HG03457 (cell line): ENCODE results near the gene TMEM98.
"Not testable (repeated sequence)": the region's sequence is repeated elsewhere in the genome, so short reads cannot be mapped to it uniquely, and the experiment has no call there.

Experiments
- ATAC-seq: cut with Tn5 transposase; IDR thresholded peaks from one replicate; pipeline ENCODE4 v1.9.1; 2021; ENCODE audit warnings: moderate number of reproducible peaks; ENCODE audit not compliant: unreplicated experiment

Gene TMEM98

DNA sequence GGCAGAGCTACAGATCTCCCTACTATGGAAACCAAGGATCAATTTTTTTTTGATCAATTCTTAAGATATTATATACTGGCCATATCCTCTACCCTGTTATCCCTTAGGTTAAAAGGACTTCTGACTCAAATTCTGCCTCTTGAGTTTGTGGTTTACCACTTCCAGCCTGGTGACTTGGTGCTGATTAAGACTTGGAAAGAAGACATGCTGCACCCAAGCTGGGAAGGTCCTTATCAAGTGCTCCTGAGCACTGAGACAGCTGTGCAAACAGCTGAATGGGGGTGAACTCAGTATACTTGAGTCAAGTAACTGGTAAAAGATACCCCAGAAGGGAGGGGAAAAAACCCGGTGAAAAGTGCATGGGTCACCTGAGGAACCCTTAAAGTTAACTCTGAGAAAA lies 43.2 kb downstream of the TMEM98 start:
- ATAC-seq = no peak

DNA sequence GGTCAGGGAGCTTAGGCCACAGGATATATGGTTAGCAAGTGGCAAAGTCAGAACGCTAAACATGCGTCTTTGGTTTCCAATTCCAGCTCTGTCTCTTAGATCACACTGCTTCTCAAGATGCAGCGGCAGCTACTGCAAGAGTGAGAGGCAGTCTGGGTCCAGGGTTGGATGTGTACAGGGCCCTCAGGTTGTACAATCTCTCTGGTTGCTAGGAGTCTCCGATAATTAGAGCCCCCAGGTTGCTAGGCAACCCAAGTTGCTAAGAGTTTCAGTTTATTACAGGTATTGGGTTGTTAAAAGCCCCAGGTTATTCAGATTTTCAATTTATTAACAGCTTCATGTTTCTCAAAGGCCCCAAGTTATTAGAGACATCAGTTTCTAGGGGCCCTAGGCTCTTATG lies 48.2 kb downstream of the TMEM98 start:
- no peak for ATAC-seq

- no peak for ATAC-seq
Observed at GRCh38 chr17:32976605-32977004, 48.7 kb downstream of the TMEM98 start.

DNA sequence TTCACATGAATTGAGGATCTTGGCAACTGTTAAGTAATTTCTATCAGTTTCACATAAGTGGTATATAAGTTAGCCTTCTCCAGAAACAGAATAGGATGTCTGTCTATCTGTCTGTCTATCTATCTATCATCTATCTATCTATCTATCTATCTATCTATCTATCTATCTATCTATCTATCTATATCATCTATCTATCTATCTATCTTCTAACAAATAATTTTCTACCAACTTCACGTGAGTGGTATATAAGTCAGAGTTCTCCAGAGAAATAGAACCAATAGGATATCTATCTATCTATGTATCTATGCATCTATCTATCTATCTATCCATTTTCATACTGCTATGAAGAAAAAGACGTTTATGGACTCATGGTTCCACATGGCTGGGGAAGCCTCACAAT lies 52.3 kb downstream of the TMEM98 start:
- no peak for ATAC-seq

DNA sequence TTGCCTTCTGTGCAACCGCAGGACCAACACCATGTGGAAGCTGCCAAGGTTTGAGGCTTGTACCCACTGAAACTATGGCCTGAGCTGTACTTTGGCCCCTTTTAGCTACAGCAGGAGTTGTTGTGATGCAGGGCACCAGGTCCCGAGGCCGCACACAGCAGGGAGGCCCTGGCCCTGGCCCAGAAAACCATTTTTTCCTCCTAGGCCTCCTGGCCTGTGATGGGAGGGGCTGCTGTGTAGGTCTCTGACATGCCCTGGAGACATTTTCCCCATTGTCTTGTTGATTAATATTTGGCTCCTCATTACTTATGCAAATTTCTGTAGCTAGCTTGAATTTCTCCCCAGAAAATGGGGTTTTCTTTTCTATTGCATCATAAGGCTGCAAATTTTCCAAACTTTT lies 53.7 kb downstream of the TMEM98 start:
- ATAC-seq = not testable (repeated sequence)

- no peak for ATAC-seq
Observed at GRCh38 chr17:32985050-32985756, 57.2 kb downstream of the TMEM98 start.

GRCh38 chr17:32987453-32987805 lies 59.5 kb downstream of the TMEM98 start:
- ATAC-seq = not testable (repeated sequence)

DNA sequence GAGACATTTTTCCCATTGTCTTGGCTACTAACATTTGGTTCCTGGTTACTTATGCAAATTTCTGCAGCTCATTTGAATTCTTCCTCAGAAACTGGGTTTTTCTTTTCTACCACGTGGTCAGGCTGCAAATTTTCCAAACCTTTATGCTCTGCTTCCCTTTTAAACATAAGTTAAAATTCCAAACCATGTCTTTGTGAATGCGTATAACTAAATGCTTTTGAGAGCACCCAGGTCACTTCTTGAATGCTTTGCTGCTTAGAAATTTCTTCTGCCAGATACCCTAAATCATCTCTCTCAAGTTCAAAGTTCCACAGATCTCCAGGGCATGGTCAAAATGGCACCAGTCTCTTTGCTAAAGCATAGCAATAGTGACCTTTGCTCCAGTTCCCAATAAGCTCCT lies 59.9 kb downstream of the TMEM98 start:
- not testable (repeated sequence) for ATAC-seq

- no peak for ATAC-seq
Observed at GRCh38 chr17:32988481-32989101, 60.6 kb downstream of the TMEM98 start.

- ATAC-seq = no peak
Observed at GRCh38 chr17:32992321-32993033, 64.5 kb downstream of the TMEM98 start.

- no peak for ATAC-seq
Observed at GRCh38 chr17:32993977-32994376, 66.0 kb downstream of the TMEM98 start.
